NB4 (cell line): ENCODE measurements around the gene RABGGTA.

ENCODE experiments used
- MYC ChIP-seq: IDR thresholded peaks from 2 replicates; pipeline ENCODE4 v1.6.1; 2011; ENCODE audit warnings: low read depth, low read length
- POLR2A ChIP-seq: IDR thresholded peaks from 2 replicates; pipeline ENCODE4 v1.6.1; 2011; ENCODE audit warnings: mild to moderate bottlenecking; ENCODE audit not compliant: insufficient read length; ENCODE audit errors: extremely low read depth
- TF ChIP-seq, protein P1 (sequence below): IDR thresholded peaks from one replicate; pipeline ENCODE4 v1.5.1; 2012; ENCODE audit warnings: low read depth, low read length

- TF ChIP-seq, protein P1, sequence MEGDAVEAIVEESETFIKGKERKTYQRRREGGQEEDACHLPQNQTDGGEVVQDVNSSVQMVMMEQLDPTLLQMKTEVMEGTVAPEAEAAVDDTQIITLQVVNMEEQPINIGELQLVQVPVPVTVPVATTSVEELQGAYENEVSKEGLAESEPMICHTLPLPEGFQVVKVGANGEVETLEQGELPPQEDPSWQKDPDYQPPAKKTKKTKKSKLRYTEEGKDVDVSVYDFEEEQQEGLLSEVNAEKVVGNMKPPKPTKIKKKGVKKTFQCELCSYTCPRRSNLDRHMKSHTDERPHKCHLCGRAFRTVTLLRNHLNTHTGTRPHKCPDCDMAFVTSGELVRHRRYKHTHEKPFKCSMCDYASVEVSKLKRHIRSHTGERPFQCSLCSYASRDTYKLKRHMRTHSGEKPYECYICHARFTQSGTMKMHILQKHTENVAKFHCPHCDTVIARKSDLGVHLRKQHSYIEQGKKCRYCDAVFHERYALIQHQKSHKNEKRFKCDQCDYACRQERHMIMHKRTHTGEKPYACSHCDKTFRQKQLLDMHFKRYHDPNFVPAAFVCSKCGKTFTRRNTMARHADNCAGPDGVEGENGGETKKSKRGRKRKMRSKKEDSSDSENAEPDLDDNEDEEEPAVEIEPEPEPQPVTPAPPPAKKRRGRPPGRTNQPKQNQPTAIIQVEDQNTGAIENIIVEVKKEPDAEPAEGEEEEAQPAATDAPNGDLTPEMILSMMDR = no peak
- no peak for TF ChIP-seq POLR2A
- TF ChIP-seq MYC = no peak
Observed at GRCh38 chr14:24253936-24254335, 17.5 kb downstream of the RABGGTA start.
